Measurements from ENCODE around the gene GSTK1.

Gene GSTK1

GRCh38 chr7:143256325-143256724 lies 6.9 kb upstream of the GSTK1 start:
- Histone ChIP-seq H4K20me1 (ENCODE audit: insufficient read depth, low read length) (no peaks in the 10 kb centered on the region), H3K9me2 (ENCODE audit: low read depth, low read length) (no peaks in the 10 kb centered on the region), H3K4me1 (ENCODE audit: insufficient read depth, low read length, severe bottlenecking) (no peaks in the 10 kb centered on the region), H3F3A (ENCODE audit: insufficient read depth, low read length) (no peaks in the 10 kb centered on the region), H2AFZ (ENCODE audit: low read length) (no peak overlapping the region), H3K4me3 (ENCODE audit: low read depth, low read length, poor library complexity, severe bottlenecking) (no peak overlapping the region), H3K36me3 (ENCODE audit: insufficient read depth, low read length) (no peaks in the 10 kb centered on the region), H3K27me3 (ENCODE audit: insufficient read depth, low read length) (no peaks in the 10 kb centered on the region), H3K4me2 (ENCODE audit: low read length) (no peak overlapping the region), H3K27ac (ENCODE audit: low read depth, low read length, poor library complexity, severe bottlenecking) (no peak overlapping the region), H3K9ac (ENCODE audit: low read length) (no peak overlapping the region), H3K79me2 (ENCODE audit: insufficient read depth, low read length) (no peaks in the 10 kb centered on the region), H3K9me3 (ENCODE audit: low read length) (no peaks in the 10 kb centered on the region)
- TF ChIP-seq CTCF (IDR thresholded peaks at IDR 0.05; ENCODE audit: low read length): 0 out of 2 replicates have a peak, but pooled peaks have one; percentile 5
- no peak for TF ChIP-seq EZH2 (IDR thresholded peaks at IDR 0.05; ENCODE audit: borderline replicate concordance, low read length)

GRCh38 chr7:143256932-143257331 lies 6.3 kb upstream of the GSTK1 start:
- Histone ChIP-seq H3F3A (ENCODE audit: insufficient read depth, low read length) (no peaks in the 10 kb centered on the region), H3K9me3 (ENCODE audit: low read length) (no peaks in the 10 kb centered on the region), H3K27me3 (ENCODE audit: insufficient read depth, low read length) (no peaks in the 10 kb centered on the region), H3K9ac (ENCODE audit: low read length) (no peak overlapping the region), H3K9me2 (ENCODE audit: low read depth, low read length) (no peaks in the 10 kb centered on the region), H3K4me1 (ENCODE audit: insufficient read depth, low read length, severe bottlenecking) (no peaks in the 10 kb centered on the region), H3K27ac (ENCODE audit: low read depth, low read length, poor library complexity, severe bottlenecking) (no peak overlapping the region), H3K4me3 (ENCODE audit: low read depth, low read length, poor library complexity, severe bottlenecking) (no peak overlapping the region), H3K36me3 (ENCODE audit: insufficient read depth, low read length) (no peaks in the 10 kb centered on the region), H3K4me2 (ENCODE audit: low read length) (no peak overlapping the region), H4K20me1 (ENCODE audit: insufficient read depth, low read length) (no peaks in the 10 kb centered on the region), H2AFZ (ENCODE audit: low read length) (no peak overlapping the region), H3K79me2 (ENCODE audit: insufficient read depth, low read length) (no peaks in the 10 kb centered on the region)
- TF ChIP-seq CTCF (IDR thresholded peaks at IDR 0.05; ENCODE audit: low read length): no peak
- no peak for TF ChIP-seq EZH2 (IDR thresholded peaks at IDR 0.05; ENCODE audit: borderline replicate concordance, low read length)

GRCh38 chr7:143257501-143257900 lies 5.7 kb upstream of the GSTK1 start:
- Histone ChIP-seq H3K9me3 (ENCODE audit: low read length) (no peaks in the 10 kb centered on the region), H3K36me3 (ENCODE audit: insufficient read depth, low read length) (no peaks in the 10 kb centered on the region), H3K27ac (ENCODE audit: low read depth, low read length, poor library complexity, severe bottlenecking) (no peak overlapping the region), H3K9me2 (ENCODE audit: low read depth, low read length) (no peaks in the 10 kb centered on the region), H2AFZ (ENCODE audit: low read length) (no peak overlapping the region), H4K20me1 (ENCODE audit: insufficient read depth, low read length) (no peaks in the 10 kb centered on the region), H3K79me2 (ENCODE audit: insufficient read depth, low read length) (no peaks in the 10 kb centered on the region), H3K4me1 (ENCODE audit: insufficient read depth, low read length, severe bottlenecking) (no peaks in the 10 kb centered on the region), H3K27me3 (ENCODE audit: insufficient read depth, low read length) (no peaks in the 10 kb centered on the region), H3F3A (ENCODE audit: insufficient read depth, low read length) (no peaks in the 10 kb centered on the region), H3K9ac (ENCODE audit: low read length) (no peak overlapping the region), H3K4me2 (ENCODE audit: low read length) (no peak overlapping the region), H3K4me3 (ENCODE audit: low read depth, low read length, poor library complexity, severe bottlenecking) (no peak overlapping the region)
- TF ChIP-seq CTCF (IDR thresholded peaks at IDR 0.05; ENCODE audit: low read length): no peak
- TF ChIP-seq EZH2 (IDR thresholded peaks at IDR 0.05; ENCODE audit: borderline replicate concordance, low read length): no peak

Data from OCI-LY1 (cell line).